H1 (cell line): ENCODE measurements around the gene KBTBD13. TPM values are rescaled to one million over a fixed set of nuclear protein-coding genes. Genes with fewer than 3 reads are reported as not detected.
"Not testable (repeated sequence)": the region's sequence is repeated elsewhere in the genome, so short reads cannot be mapped to it uniquely, and the experiment has no call there.

Source experiments
- CTCF ChIA-PET: fragments of 300-600 bp; sonication (Branson Sonifier 250); formaldehyde crosslinking; loops from one replicate; lab custom pipeline; 2021; ENCODE audit not compliant: partially characterized antibody; lab: Charles Lee
- POLR2A ChIA-PET: fragments of 300-600 bp; sonication (Branson Sonifier 250); formaldehyde crosslinking; loops from one replicate; lab custom pipeline; 2021; ENCODE audit warnings: inconsistent platforms; ENCODE audit not compliant: partially characterized antibody; lab: Charles Lee
- DNase-seq, 2 experiments: peaks; one replicate each; pipeline versions ENCODE4 v3.0.0 to v3.0.0-alpha.2; 2010 to 2022; ENCODE audit warnings: low spot score in 2 of 2, low read depth in 1 of 2, mixed read lengths in 1 of 2
- FAIRE-seq: peaks from 2 replicates; lab custom pipeline; 2011; peaks lifted over from hg19 to GRCh38; lab: Jason Lieb, UNC
- H2AFZ ChIP-seq: 2 replicates; pipeline ENCODE4 v1.8.1; 2012; ENCODE audit warnings: low read length, inconsistent platforms
- H2AK5ac ChIP-seq: 2 replicates; pipeline ENCODE4 v1.6.1; 2013; ENCODE audit warnings: low read depth, low read length
- H2BK120ac ChIP-seq: replicated peaks from 2 replicates; pipeline ENCODE3; 2013; ENCODE audit warnings: low read depth, low read length, inconsistent platforms
- H2BK12ac ChIP-seq: 2 replicates; pipeline ENCODE4 v1.6.1; 2013; ENCODE audit warnings: low read depth, low read length
- H2BK15ac ChIP-seq: 2 replicates; pipeline ENCODE4 v1.6.1; 2013; ENCODE audit warnings: low read length
- H2BK20ac ChIP-seq: 2 replicates; pipeline ENCODE4 v1.6.1; 2013; ENCODE audit warnings: low read length
- H2BK5ac ChIP-seq: 2 replicates; pipeline ENCODE4 v1.6.1; 2013; ENCODE audit warnings: low read depth, low read length
- H3K14ac ChIP-seq: 2 replicates; pipeline ENCODE4 v1.6.1; 2013; ENCODE audit warnings: inconsistent platforms; ENCODE audit not compliant: insufficient read length
- H3K18ac ChIP-seq: 2 replicates; pipeline ENCODE4 v1.6.1; 2013; ENCODE audit warnings: low read length; ENCODE audit errors: extremely low read depth
- H3K23ac ChIP-seq: 2 replicates; pipeline ENCODE4 v1.6.1; 2013; ENCODE audit warnings: inconsistent platforms; ENCODE audit not compliant: insufficient read length
- H3K23me2 ChIP-seq: 2 replicates; pipeline ENCODE4 v1.6.1; 2013; ENCODE audit warnings: low read depth, low read length
- H3K27ac ChIP-seq: 2 replicates; pipeline ENCODE4 v1.6.1; 2011; ENCODE audit warnings: low read depth, low read length, inconsistent platforms
- H3K27me3 ChIP-seq, 4 experiments: replicated peaks in 1 of 4; 1 replicate in 1 of 4; 2 replicates in 3 of 4; pipeline versions ENCODE4 v1.6.1 to v1.8.1; 2011 to 2013; ENCODE audit warnings: low read length in 3 of 4, mild to moderate bottlenecking in 3 of 4, inconsistent platforms in 2 of 4, mixed read lengths in 2 of 4, moderate library complexity in 1 of 4; ENCODE audit not compliant: control insufficient read depth in 3 of 4, insufficient read depth in 3 of 4; ENCODE audit errors: extremely low read depth in 1 of 4
- H3K36me3 ChIP-seq, 4 experiments: 2 replicates each; pipeline versions ENCODE4 v1.6.1 to v1.8.1; 2011 to 2013; ENCODE audit warnings: mild to moderate bottlenecking in 4 of 4, low read length in 3 of 4, moderate library complexity in 2 of 4, control low read depth in 1 of 4, inconsistent platforms in 1 of 4; ENCODE audit not compliant: insufficient read depth in 4 of 4, control insufficient read depth in 2 of 4
- H3K4ac ChIP-seq: replicated peaks from 2 replicates; pipeline ENCODE3; 2013; ENCODE audit warnings: low read length, low read depth, mixed read lengths, inconsistent platforms; ENCODE audit not compliant: insufficient read length
- H3K4me1 ChIP-seq, 4 experiments: replicated peaks in 1 of 4; 1 replicate in 1 of 4; 2 replicates in 3 of 4; pipeline versions ENCODE4 v1.6.1 to v1.8.1; 2011 to 2013; ENCODE audit warnings: low read length in 3 of 4, inconsistent platforms in 2 of 4, mixed read lengths in 1 of 4; ENCODE audit not compliant: insufficient read depth in 4 of 4, control insufficient read depth in 3 of 4
- H3K4me2 ChIP-seq, 2 experiments: 2 replicates each; pipeline versions ENCODE4 v1.6.1 to v1.8.1; 2011 to 2013; ENCODE audit warnings: low read depth in 2 of 2, low read length in 2 of 2, control low read depth in 1 of 2, inconsistent platforms in 1 of 2, mild to moderate bottlenecking in 1 of 2; ENCODE audit not compliant: insufficient read depth in 1 of 2
- H3K4me3 ChIP-seq, 4 experiments: fragments of 200-600, 300-600 bp in 1 of 4; sonication (generic), shearing (Covaris generic), sonication (Bioruptor Twin) in 1 of 4; 2 replicates each; pipeline versions ENCODE4 v1.5.1 to v1.8.1; 2011 to 2016; ENCODE audit warnings: low read length in 4 of 4, low read depth in 3 of 4, control low read depth in 2 of 4, inconsistent platforms in 2 of 4, mild to moderate bottlenecking in 2 of 4, mixed read lengths in 1 of 4, moderate library complexity in 1 of 4; ENCODE audit not compliant: insufficient read depth in 2 of 4; ENCODE audit errors: extremely low read depth in 1 of 4
- H3K56ac ChIP-seq: replicated peaks from 2 replicates; pipeline ENCODE3; 2013; ENCODE audit warnings: low read depth, mild to moderate bottlenecking, mixed read lengths, low read length, inconsistent platforms; ENCODE audit not compliant: insufficient read length
- H3K79me1 ChIP-seq: 2 replicates; pipeline ENCODE4 v1.6.1; 2013; ENCODE audit warnings: low read depth, low read length, control low read depth
- H3K79me2 ChIP-seq, 2 experiments: 2 replicates each; pipeline versions ENCODE4 v1.6.1 to v1.8.1; 2012 to 2013; ENCODE audit warnings: low read length in 2 of 2, mild to moderate bottlenecking in 2 of 2, inconsistent platforms in 1 of 2; ENCODE audit not compliant: insufficient read depth in 2 of 2, control insufficient read depth in 1 of 2
- H3K9ac ChIP-seq, 4 experiments: replicated peaks in 1 of 4; 1 replicate in 1 of 4; 2 replicates in 3 of 4; pipeline versions ENCODE4 v1.6.1 to v1.8.1; 2011 to 2013; ENCODE audit warnings: low read depth in 3 of 4, low read length in 3 of 4, control low read depth in 2 of 4, mild to moderate bottlenecking in 2 of 4, moderate library complexity in 2 of 4, inconsistent platforms in 1 of 4; ENCODE audit errors: extremely low read depth in 1 of 4
- H3K9me3 ChIP-seq, 2 experiments: 2 replicates each; pipeline versions ENCODE4 v1.6.1 to v1.8.1; 2012 to 2013; ENCODE audit warnings: mild to moderate bottlenecking in 2 of 2, moderate library complexity in 2 of 2, control low read depth in 1 of 2, inconsistent platforms in 1 of 2, low read depth in 1 of 2, low read length in 1 of 2, mixed read lengths in 1 of 2; ENCODE audit not compliant: insufficient read depth in 2 of 2
- H4K20me1 ChIP-seq, 2 experiments: replicated peaks in 1 of 2; 2 replicates each; pipeline versions ENCODE3 to v1.8.1; 2011 to 2013; ENCODE audit warnings: inconsistent platforms in 2 of 2, low read length in 2 of 2, mild to moderate bottlenecking in 1 of 2; ENCODE audit not compliant: insufficient read depth in 2 of 2, control insufficient read depth in 1 of 2
- H4K5ac ChIP-seq: 2 replicates; pipeline ENCODE4 v1.6.1; 2013; ENCODE audit warnings: low read length, low read depth, mixed read lengths, inconsistent platforms; ENCODE audit not compliant: insufficient read length
- H4K8ac ChIP-seq: 2 replicates; pipeline ENCODE4 v1.8.0; 2013; ENCODE audit warnings: mild to moderate bottlenecking, moderate library complexity, low read length, inconsistent platforms; ENCODE audit not compliant: insufficient read depth; ENCODE audit errors: extremely low read depth
- H4K91ac ChIP-seq: replicated peaks from 2 replicates; pipeline ENCODE3; 2013; ENCODE audit warnings: low read length, mixed read lengths, inconsistent platforms; ENCODE audit not compliant: insufficient read length
- ATF3 ChIP-seq: IDR thresholded peaks from 2 replicates; pipeline ENCODE4 v1.6.1; 2011; ENCODE audit warnings: low read depth, mild to moderate bottlenecking, low read length; ENCODE audit not compliant: insufficient read depth
- RAD21 ChIP-seq, 2 experiments: IDR thresholded peaks in 1 of 2; conservative IDR thresholded peaks in 1 of 2; 2 replicates each; pipeline ENCODE4 v1.6.1; 2011; ENCODE audit warnings: low read depth in 2 of 2, low read length in 2 of 2, improper control_type of control experiment in 1 of 2, inconsistent platforms in 1 of 2, mild to moderate bottlenecking in 1 of 2, moderate library complexity in 1 of 2
- SIX5 ChIP-seq: IDR thresholded peaks from 2 replicates; pipeline ENCODE4 v1.6.1; 2011; ENCODE audit warnings: mild to moderate bottlenecking, low read depth, low read length
- SP1 ChIP-seq: IDR thresholded peaks from 2 replicates; pipeline ENCODE4 v1.6.1; 2011; ENCODE audit warnings: low read depth, low read length
- SUZ12 ChIP-seq: fragments of 200-600 bp; sonication (generic); IDR thresholded peaks from 2 replicates; pipeline ENCODE4 v1.6.1; 2012; ENCODE audit warnings: mild to moderate bottlenecking, inconsistent platforms, low read length, moderate library complexity, mixed read lengths
- TAF7 ChIP-seq: optimal IDR thresholded peaks from 2 replicates; pipeline ENCODE3; 2011; ENCODE audit warnings: low read depth, mild to moderate bottlenecking, inconsistent platforms, low read length, moderate library complexity, borderline replicate concordance
- WGBS, 2 experiments: shearing (Covaris generic) in 1 of 2; methylation state at CpG; one replicate each; pipeline versions ENCODE4 v1.1.6 to v1.1.7; 2013 to 2015; ENCODE audit warnings: low lambda C conversion rate in 2 of 2, mixed read lengths in 2 of 2, inconsistent platforms in 1 of 2, low coverage in 1 of 2, missing lambda C conversion rate in 1 of 2; ENCODE audit not compliant: insufficient replicate concordance in 2 of 2, insufficient coverage in 1 of 2, insufficient read length in 1 of 2; ENCODE audit errors: extremely low coverage in 1 of 2, missing lambda C conversion rate in 1 of 2; 5-methylcytosine and 5-hydroxymethylcytosine counted together
- polyA plus RNA-seq, 7 experiments: library from polyadenylated mRNA; depleted of rRNA in 3 of 7; stranded (reverse) in 5 of 7; unstranded in 2 of 7; fragments of >200 nt in 5 of 7; fragments of 200-250 nt in 2 of 7; gene quantifications; 1 replicate in 5 of 7; 2 replicates in 1 of 7; 4 replicates in 1 of 7; pipeline versions ENCODE4 v1.2.1 to v1.2.3, GENCODE V29; 2011 to 2013; ENCODE audit warnings: missing spikeins in 2 of 7, mixed read lengths in 2 of 7
- total RNA-seq: library from RNA; stranded (reverse); fragmentation: NEBNext Ultra II Directional; extraction: Animal tissue kit (Norgen Biotek cat#: 25700); gene quantifications from 2 replicates; pipeline ENCODE4 v1.2.1, GENCODE V29; 2021
- TF ChIP-seq, protein P1 (sequence below): IDR thresholded peaks from 2 replicates; pipeline ENCODE4 v1.6.1; 2011; ENCODE audit warnings: low read length, improper control_type of control experiment

KBTBD13 gene
- total and polyA plus RNA-seq, 2 of the 8 experiments (the other 6 are each of a cell fraction or from before 2014, with no cell fraction given) = not detected

GRCh38 chr15:65072617-65073016, 3.9 kb upstream of the KBTBD13 start (continued):
- no peak for TF ChIP-seq ATF3
- TF ChIP-seq RAD21 (IDR thresholded peaks at IDR 0.05 in 1 of 2, conservative IDR thresholded peaks at IDR 0.05 in 1 of 2; ENCODE audit: low read depth in 2 of 2, low read length in 2 of 2) = no peak
- TF ChIP-seq TAF7 = no peak
- TF ChIP-seq, protein P1, sequence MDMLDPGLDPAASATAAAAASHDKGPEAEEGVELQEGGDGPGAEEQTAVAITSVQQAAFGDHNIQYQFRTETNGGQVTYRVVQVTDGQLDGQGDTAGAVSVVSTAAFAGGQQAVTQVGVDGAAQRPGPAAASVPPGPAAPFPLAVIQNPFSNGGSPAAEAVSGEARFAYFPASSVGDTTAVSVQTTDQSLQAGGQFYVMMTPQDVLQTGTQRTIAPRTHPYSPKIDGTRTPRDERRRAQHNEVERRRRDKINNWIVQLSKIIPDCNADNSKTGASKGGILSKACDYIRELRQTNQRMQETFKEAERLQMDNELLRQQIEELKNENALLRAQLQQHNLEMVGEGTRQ = no peak
- no peak for TF ChIP-seq SUZ12
- TF ChIP-seq SP1 = no peak
- no peak for TF ChIP-seq SIX5

DNA sequence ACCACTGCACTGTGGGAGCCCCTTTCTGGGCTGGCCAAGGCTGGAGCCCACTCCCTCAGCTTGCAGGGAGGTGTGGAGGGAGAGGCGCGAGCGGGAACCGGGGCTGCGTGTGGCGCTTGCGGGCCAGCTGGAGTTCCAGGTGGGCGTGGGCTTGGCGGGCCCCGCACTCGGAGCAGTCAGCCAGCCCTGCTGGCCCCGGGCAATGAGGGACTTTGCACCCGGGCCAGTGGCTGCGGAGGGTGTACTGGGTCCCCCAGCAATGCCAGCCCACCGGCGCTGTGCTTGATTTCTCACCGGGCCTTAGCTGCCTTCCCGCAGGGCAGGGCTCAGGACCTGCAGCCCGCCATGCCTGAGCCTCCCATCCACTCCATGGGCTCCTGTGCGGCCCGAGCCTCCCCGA, 1.6 kb upstream of the KBTBD13 start:
- H3K4me3 ChIP-seq, H3K36me3 ChIP-seq, H3K9ac ChIP-seq, H3K27ac ChIP-seq, H3K4me2 ChIP-seq, H3K4me1 ChIP-seq, H4K8ac ChIP-seq, FAIRE-seq, H4K91ac ChIP-seq, H4K5ac ChIP-seq, H2BK15ac ChIP-seq, H3K9me3 ChIP-seq, DNase-seq, H2AFZ ChIP-seq, H2BK120ac ChIP-seq, H2AK5ac ChIP-seq, H3K79me2 ChIP-seq, H3K14ac ChIP-seq, H3K56ac ChIP-seq, H3K23ac ChIP-seq, H3K23me2 ChIP-seq, H2BK20ac ChIP-seq, H3K79me1 ChIP-seq, H3K4ac ChIP-seq, H2BK5ac ChIP-seq, H4K20me1 ChIP-seq, H3K27me3 ChIP-seq, H2BK12ac ChIP-seq, H3K18ac ChIP-seq: not testable (repeated sequence)
- ChIA-PET POLR2A (interaction anchor here (1.0 to 1.1 kb wide), 2 partner anchors 14 to 21 kb away, joined by 3 read pairs; no protein-coding TSS in a partner anchor), CTCF (interaction anchor here (1.5 to 32.9 kb wide), 6 partner anchors 10 to 41 kb away, joined by 7 to 1213 read pairs (median 52); partner anchors contain the start of genes RASL12 and SLC51B)
- 95% methylated on average over 15 of the region's 22 CpGs; no CpG with 5 or more reads in 1 of the 2 experiments for WGBS, 2 experiments
